ENCODE data around the gene LGALS7B.

- TF ChIP-seq RAD21 (IDR thresholded peaks at IDR 0.05 in 1 of 2, conservative IDR thresholded peaks at IDR 0.05 in 1 of 2; ENCODE audit: low read depth in 2 of 2, low read length in 2 of 2) (no peak), CBX5 (IDR thresholded peaks at IDR 0.05; ENCODE audit: low read depth, low read length) (no peak), TEAD4 (IDR thresholded peaks at IDR 0.05; ENCODE audit: low read depth, low read length) (no peak)
Measured at GRCh38 chr19:38740932-38741331, 48.1 kb upstream of the LGALS7B start.
